ENCODE results near the gene IL4R.

IL4R gene

GRCh38 chr16:27381974-27382855, 68.4 kb downstream of the IL4R start:
- TF ChIP-seq, protein P1, sequence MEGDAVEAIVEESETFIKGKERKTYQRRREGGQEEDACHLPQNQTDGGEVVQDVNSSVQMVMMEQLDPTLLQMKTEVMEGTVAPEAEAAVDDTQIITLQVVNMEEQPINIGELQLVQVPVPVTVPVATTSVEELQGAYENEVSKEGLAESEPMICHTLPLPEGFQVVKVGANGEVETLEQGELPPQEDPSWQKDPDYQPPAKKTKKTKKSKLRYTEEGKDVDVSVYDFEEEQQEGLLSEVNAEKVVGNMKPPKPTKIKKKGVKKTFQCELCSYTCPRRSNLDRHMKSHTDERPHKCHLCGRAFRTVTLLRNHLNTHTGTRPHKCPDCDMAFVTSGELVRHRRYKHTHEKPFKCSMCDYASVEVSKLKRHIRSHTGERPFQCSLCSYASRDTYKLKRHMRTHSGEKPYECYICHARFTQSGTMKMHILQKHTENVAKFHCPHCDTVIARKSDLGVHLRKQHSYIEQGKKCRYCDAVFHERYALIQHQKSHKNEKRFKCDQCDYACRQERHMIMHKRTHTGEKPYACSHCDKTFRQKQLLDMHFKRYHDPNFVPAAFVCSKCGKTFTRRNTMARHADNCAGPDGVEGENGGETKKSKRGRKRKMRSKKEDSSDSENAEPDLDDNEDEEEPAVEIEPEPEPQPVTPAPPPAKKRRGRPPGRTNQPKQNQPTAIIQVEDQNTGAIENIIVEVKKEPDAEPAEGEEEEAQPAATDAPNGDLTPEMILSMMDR (IDR thresholded peaks at IDR 0.05; ENCODE audit: borderline replicate concordance, insufficient read depth, low read depth, low read length): no peak
- no peak overlapping the region for H3K4me3 ChIP-seq (ENCODE audit: low read depth, low read length)

DNA sequence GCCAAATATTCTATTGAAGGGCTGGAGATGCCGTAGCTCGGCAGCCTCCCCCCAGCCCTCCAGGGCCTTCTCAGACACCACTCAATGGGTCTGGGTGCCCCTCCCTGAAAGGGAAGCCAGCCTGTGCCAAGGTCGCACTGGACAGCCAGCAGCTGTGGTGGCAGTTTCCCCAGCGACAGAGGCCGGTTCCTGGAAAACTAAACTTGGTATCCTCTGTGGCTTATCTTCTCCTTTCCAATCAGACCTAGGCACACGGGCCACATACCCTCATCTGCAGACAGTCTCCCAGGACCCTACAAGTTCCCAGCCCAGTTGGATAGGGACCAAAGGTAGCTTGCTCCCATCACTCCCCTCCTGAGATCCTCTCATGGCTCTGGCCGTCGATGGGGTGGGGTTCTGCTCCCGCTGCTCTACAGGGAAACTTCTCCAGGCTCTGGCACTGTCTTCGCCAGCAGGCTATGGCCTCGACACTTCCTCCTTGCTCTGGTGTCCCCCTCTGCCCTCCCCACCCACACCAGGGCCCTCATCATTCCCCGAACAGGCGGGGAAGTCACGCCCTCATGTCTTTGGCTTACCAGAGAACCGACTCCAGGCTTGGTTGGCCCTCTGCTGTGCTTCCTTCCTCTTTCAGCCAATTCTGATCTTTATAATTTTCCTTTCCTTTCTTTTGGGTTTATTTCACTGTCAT, 69.9 kb downstream of the IL4R start:
- no peak overlapping the region for H3K4me3 ChIP-seq (ENCODE audit: low read depth, low read length)
- TF ChIP-seq, protein P1 (IDR thresholded peaks at IDR 0.05; ENCODE audit: borderline replicate concordance, insufficient read depth, low read depth, low read length): no peak

- TF ChIP-seq, protein P1 (IDR thresholded peaks at IDR 0.05; ENCODE audit: borderline replicate concordance, insufficient read depth, low read depth, low read length): no peak
- no peak overlapping the region for H3K4me3 ChIP-seq (ENCODE audit: low read depth, low read length)
Measured at GRCh38 chr16:27384425-27384824, 70.7 kb downstream of the IL4R start.

GRCh38 chr16:27385398-27385797, 71.6 kb downstream of the IL4R start:
- TF ChIP-seq, protein P1 (IDR thresholded peaks at IDR 0.05; ENCODE audit: borderline replicate concordance, insufficient read depth, low read depth, low read length): no peak
- H3K4me3 ChIP-seq (ENCODE audit: low read depth, low read length): no peak overlapping the region

DNA sequence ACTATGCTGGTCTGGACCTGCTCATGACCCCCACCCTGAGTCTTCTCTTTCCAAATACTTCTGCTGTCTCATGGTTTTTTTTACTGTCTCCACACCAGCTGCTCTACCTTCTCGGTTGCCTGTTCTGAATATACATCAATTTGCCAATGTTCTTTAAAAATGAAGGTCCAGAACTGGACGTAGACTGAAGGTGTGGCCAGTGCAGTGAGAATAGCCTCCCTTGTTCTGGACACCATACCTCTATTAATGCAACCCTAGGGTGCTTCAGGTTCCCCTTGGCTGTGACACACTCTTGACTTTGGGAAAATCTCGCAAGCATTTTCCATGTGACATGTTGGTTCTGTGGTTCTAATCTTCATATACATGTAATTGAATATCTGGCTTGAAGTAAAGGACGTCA, 72.9 kb downstream of the IL4R start:
- no peak overlapping the region for H3K4me3 ChIP-seq (ENCODE audit: low read depth, low read length)
- TF ChIP-seq, protein P1 (IDR thresholded peaks at IDR 0.05; ENCODE audit: borderline replicate concordance, insufficient read depth, low read depth, low read length): no peak

GRCh38 chr16:27387724-27388123, 74.0 kb downstream of the IL4R start:
- TF ChIP-seq, protein P1 (IDR thresholded peaks at IDR 0.05; ENCODE audit: borderline replicate concordance, insufficient read depth, low read depth, low read length): no peak

More at GRCh38 chr16:27387724-27388123, 74.0 kb downstream of the IL4R start:
- H3K4me3 ChIP-seq (ENCODE audit: low read depth, low read length): no peak overlapping the region

Data from GM12875 (cell line).